ENCODE data around the gene SETDB2.

Gene SETDB2

GRCh38 chr13:49532593-49532992 lies 88.5 kb downstream of the SETDB2 start:
- no peak for DNase-seq (ENCODE audit: low read depth in 1 of 2, low spot score in 1 of 2)
- TF ChIP-seq JUND (IDR thresholded peaks at IDR 0.05; ENCODE audit: low read depth), result no peak
- in situ Hi-C loops (cut with HindIII; ENCODE audit: low pct_unique_long_range_greater_than_20kb, low sequenced_read_pairs), result no loop called here

- no peak for TF ChIP-seq JUND (IDR thresholded peaks at IDR 0.05; ENCODE audit: low read depth)
- no peak for DNase-seq (ENCODE audit: low read depth in 1 of 2, low spot score in 1 of 2)
- in situ Hi-C loops (cut with HindIII; ENCODE audit: low pct_unique_long_range_greater_than_20kb, low sequenced_read_pairs), result no loop called here
Observed at GRCh38 chr13:49533011-49533410, 88.9 kb downstream of the SETDB2 start.

DNA sequence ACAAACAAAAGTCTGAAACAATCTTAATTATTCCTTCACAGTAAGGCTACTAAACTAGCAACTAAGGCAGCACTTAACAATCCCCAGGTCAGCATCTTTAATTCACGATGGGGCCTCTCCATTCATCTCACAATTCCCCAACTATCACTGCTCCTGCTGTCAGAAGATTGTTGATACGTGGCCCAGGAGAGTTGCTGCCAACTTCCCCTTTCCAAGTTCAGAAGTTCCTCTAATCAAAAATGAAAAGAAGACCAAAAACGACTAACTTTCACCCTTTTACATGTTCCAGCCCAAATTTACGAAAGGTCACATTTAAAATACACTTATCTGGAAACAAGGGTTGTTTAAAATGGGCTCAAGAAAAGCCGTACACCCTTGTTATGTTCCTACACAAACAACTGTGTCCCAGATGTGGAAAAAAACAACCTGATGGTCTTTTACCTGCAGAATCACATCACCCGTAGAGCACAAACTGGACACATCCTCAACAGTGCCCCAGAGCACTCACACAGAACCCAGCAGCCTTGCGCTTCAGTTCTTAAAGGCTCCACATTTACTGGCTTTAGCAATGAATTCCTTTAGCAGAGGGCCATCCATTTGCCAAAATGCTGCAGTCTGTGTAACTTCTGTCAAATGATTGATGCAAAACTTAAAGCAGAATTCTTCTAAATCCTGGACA lies 89.7 kb downstream of the SETDB2 start:
- in situ Hi-C loops (cut with HindIII; ENCODE audit: low pct_unique_long_range_greater_than_20kb, low sequenced_read_pairs), result no loop called here
- no peak for TF ChIP-seq JUND (IDR thresholded peaks at IDR 0.05; ENCODE audit: low read depth)
- no peak for DNase-seq (ENCODE audit: low read depth in 1 of 2, low spot score in 1 of 2)

GRCh38 chr13:49536144-49536873 lies 92.2 kb downstream of the SETDB2 start:
- no peak for TF ChIP-seq JUND (IDR thresholded peaks at IDR 0.05; ENCODE audit: low read depth)
- DNase-seq (ENCODE audit: low read depth in 1 of 2, low spot score in 1 of 2), result no peak
- in situ Hi-C loops (cut with HindIII; ENCODE audit: low pct_unique_long_range_greater_than_20kb, low sequenced_read_pairs), result no loop called here

- in situ Hi-C loops (cut with HindIII; ENCODE audit: low pct_unique_long_range_greater_than_20kb, low sequenced_read_pairs), result no loop called here
- DNase-seq (ENCODE audit: low read depth in 1 of 2, low spot score in 1 of 2), result no peak
- TF ChIP-seq JUND (IDR thresholded peaks at IDR 0.05; ENCODE audit: low read depth), result no peak
Observed at GRCh38 chr13:49538404-49538803, 94.3 kb downstream of the SETDB2 start.

GRCh38 chr13:49539313-49539712 lies 95.2 kb downstream of the SETDB2 start:
- in situ Hi-C loops (cut with HindIII; ENCODE audit: low pct_unique_long_range_greater_than_20kb, low sequenced_read_pairs), result no loop called here
- TF ChIP-seq JUND (IDR thresholded peaks at IDR 0.05; ENCODE audit: low read depth), result no peak
- no peak for DNase-seq (ENCODE audit: low read depth in 1 of 2, low spot score in 1 of 2)

- in situ Hi-C loops (cut with HindIII; ENCODE audit: low pct_unique_long_range_greater_than_20kb, low sequenced_read_pairs), result no loop called here
- TF ChIP-seq JUND (IDR thresholded peaks at IDR 0.05; ENCODE audit: low read depth), result no peak
- no peak for DNase-seq (ENCODE audit: low read depth in 1 of 2, low spot score in 1 of 2)
Observed at GRCh38 chr13:49539746-49540145, 95.7 kb downstream of the SETDB2 start.

DNA sequence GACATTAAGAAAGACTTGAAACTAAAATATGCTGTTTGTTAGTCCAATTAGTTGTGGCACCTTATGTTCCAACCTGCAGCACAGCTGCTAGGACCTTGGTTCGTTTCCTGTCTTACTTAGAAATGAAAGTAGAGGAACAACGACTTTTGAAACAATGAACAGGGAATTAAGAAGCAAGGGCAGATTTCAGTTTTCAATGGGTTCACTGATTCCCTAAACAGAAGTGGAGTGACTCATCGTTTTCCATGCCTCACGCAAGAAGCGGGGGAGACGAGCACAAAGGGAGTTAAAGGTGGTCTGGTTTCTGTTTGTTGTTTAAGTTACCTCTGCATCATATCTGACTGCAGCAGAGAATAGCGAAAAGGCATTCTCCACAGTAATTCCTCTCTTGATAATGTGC lies 96.5 kb downstream of the SETDB2 start:
- no peak for DNase-seq (ENCODE audit: low read depth in 1 of 2, low spot score in 1 of 2)
- TF ChIP-seq JUND (IDR thresholded peaks at IDR 0.05; ENCODE audit: low read depth), result no peak
- in situ Hi-C loops (cut with HindIII; ENCODE audit: low pct_unique_long_range_greater_than_20kb, low sequenced_read_pairs), result no loop called here

- in situ Hi-C loops (cut with HindIII; ENCODE audit: low pct_unique_long_range_greater_than_20kb, low sequenced_read_pairs), result no loop called here
- DNase-seq (ENCODE audit: low read depth in 1 of 2, low spot score in 1 of 2), result no peak
- TF ChIP-seq JUND (IDR thresholded peaks at IDR 0.05; ENCODE audit: low read depth), result no peak
Observed at GRCh38 chr13:49543656-49544055, 99.6 kb downstream of the SETDB2 start.
